PC-9 (cell line): ENCODE results near the gene NTM.

Experiments used
- CTCF ChIP-seq: fragments of 200-600 bp; sonication (generic); conservative IDR thresholded peaks from 2 replicates; pipeline ENCODE4 v1.6.1; 2017; ENCODE audit warnings: mixed run types, antibody characterized with exemption, mild to moderate bottlenecking, moderate library complexity
- EZH2 ChIP-seq: fragments of 200-600 bp; sonication (generic); IDR thresholded peaks from 2 replicates; pipeline ENCODE4 v1.8.0; 2017; ENCODE audit warnings: antibody characterized with exemption, low read depth

GRCh38 chr11:131922220-131922619 is 551.8 kb downstream of the NTM start:
- no peak for TF ChIP-seq CTCF
- no peak for TF ChIP-seq EZH2
